ENCODE results near the gene CCHCR1.

- TF ChIP-seq CTCF (IDR thresholded peaks at IDR 0.05; ENCODE audit: insufficient read depth, low read length, poor library complexity, severe bottlenecking) (no peak), EZH2phosphoT487 (conservative IDR thresholded peaks at IDR 0.05; ENCODE audit: low read length) (no peak)
Observed at GRCh38 chr6:31107052-31107451, 50.5 kb downstream of the CCHCR1 start.
